ENCODE results near the gene TEKTIP1. TPM values are rescaled to one million over a fixed set of nuclear protein-coding genes. Genes with fewer than 3 reads are reported as not detected.
"Not testable (repeated sequence)": the region's sequence is repeated elsewhere in the genome, so short reads cannot be mapped to it uniquely, and the experiment has no call there.

The TEKTIP1 gene
- total and polyA plus RNA-seq, 2 donors (not counting 1 experiment from before 2014, with no cell fraction given): 6.3 to 17.3 TPM

- no peak for TF ChIP-seq EZH2 (IDR thresholded peaks at IDR 0.05; ENCODE audit: borderline replicate concordance, insufficient read depth, low read depth, low read length, poor library complexity, severe bottlenecking)
- TF ChIP-seq, protein P1, sequence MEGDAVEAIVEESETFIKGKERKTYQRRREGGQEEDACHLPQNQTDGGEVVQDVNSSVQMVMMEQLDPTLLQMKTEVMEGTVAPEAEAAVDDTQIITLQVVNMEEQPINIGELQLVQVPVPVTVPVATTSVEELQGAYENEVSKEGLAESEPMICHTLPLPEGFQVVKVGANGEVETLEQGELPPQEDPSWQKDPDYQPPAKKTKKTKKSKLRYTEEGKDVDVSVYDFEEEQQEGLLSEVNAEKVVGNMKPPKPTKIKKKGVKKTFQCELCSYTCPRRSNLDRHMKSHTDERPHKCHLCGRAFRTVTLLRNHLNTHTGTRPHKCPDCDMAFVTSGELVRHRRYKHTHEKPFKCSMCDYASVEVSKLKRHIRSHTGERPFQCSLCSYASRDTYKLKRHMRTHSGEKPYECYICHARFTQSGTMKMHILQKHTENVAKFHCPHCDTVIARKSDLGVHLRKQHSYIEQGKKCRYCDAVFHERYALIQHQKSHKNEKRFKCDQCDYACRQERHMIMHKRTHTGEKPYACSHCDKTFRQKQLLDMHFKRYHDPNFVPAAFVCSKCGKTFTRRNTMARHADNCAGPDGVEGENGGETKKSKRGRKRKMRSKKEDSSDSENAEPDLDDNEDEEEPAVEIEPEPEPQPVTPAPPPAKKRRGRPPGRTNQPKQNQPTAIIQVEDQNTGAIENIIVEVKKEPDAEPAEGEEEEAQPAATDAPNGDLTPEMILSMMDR (IDR thresholded peaks at IDR 0.05): no peak
- Mint-ChIP-seq H3K9me3 (ENCODE audit: insufficient read depth) (no peaks in the 10 kb centered on the region), H3K27me3 (no peaks in the 10 kb centered on the region), H3K27ac (no peak overlapping the region), H3K4me1 (peaks cover under 1% of the 10 kb centered on the region), H3K4me3 (no peak overlapping the region)
- CTCF ChIA-PET: interaction anchor here (1.6 to 2.3 kb wide), 2 partner anchors 11 to 39 kb away, joined by 4 to 9 read pairs; no protein-coding TSS in a partner anchor
- H3K4me2 ChIP-seq (replicated peaks; ENCODE audit: low read depth, low read length, poor library complexity, severe bottlenecking): no peak overlapping the region
- no peak overlapping the region for H3K9ac ChIP-seq (ENCODE audit: low read length)
- DNase-seq (no peak), ATAC-seq (ENCODE audit: low read depth) (no peak)
- no peak overlapping the region for H3K4me3 ChIP-seq (ENCODE audit: control extremely low read depth in 1 of 5, extremely low read depth in 1 of 5, insufficient read depth in 1 of 5, low read depth in 2 of 5, low read length in 4 of 5)
- H3K27me3 ChIP-seq (replicated peaks in 1 of 4; ENCODE audit: control extremely low read depth in 1 of 4, control insufficient read depth in 3 of 4, insufficient read depth in 4 of 4, low read length in 3 of 4): peaks cover 0 to 5% (median 2%) of the 10 kb centered on the region in 4 experiments
- no peaks in the 10 kb centered on the region for H3K36me3 ChIP-seq (replicated peaks in 1 of 2; ENCODE audit: control extremely low read depth in 1 of 2, control insufficient read depth in 1 of 2, extremely low read depth in 1 of 2, insufficient read depth in 2 of 2, low read length in 1 of 2)
- H3K4me1 ChIP-seq (ENCODE audit: control insufficient read depth in 2 of 2, insufficient read depth in 2 of 2, low read length in 2 of 2): peaks cover 3% of the 10 kb centered on the region in 2 donors
- H3K27ac ChIP-seq (ENCODE audit: low read length in 2 of 2): no peak overlapping the region
- H3K79me2 ChIP-seq (ENCODE audit: control insufficient read depth, insufficient read depth, low read length): no peaks in the 10 kb centered on the region
- no peak overlapping the region for H2AFZ ChIP-seq (ENCODE audit: insufficient read depth, low read depth, low read length, poor library complexity, severe bottlenecking)
- no peaks in the 10 kb centered on the region for H3K9me3 ChIP-seq (ENCODE audit: control extremely low read depth in 1 of 3, control insufficient read depth in 2 of 3, insufficient read depth in 1 of 3, low read length in 2 of 3)
- intact Hi-C loops (cut with micrococcal nuclease): no loop called here
- H4K20me1 ChIP-seq (ENCODE audit: control insufficient read depth, insufficient read depth, low read length, poor library complexity, severe bottlenecking): no peaks in the 10 kb centered on the region
- POLR2A ChIA-PET: no interaction called here
- 87% methylated on average over 8 of the region's 11 CpGs for WGBS (ENCODE audit: insufficient coverage)
These were observed 41.4 kb downstream of the TEKTIP1 start for GRCh38 chr19:3580156-3580934.

- H3K4me1 Mint-ChIP-seq; H2AFZ ChIP-seq (ENCODE audit: insufficient read depth, low read depth, low read length, poor library complexity, severe bottlenecking); H3K4me3 Mint-ChIP-seq; H3K9me3 ChIP-seq (ENCODE audit: control extremely low read depth in 1 of 3, control insufficient read depth in 2 of 3, insufficient read depth in 1 of 3, low read length in 2 of 3); H3K4me3 ChIP-seq (ENCODE audit: control extremely low read depth in 1 of 5, extremely low read depth in 1 of 5, insufficient read depth in 1 of 5, low read depth in 2 of 5, low read length in 4 of 5); H3K79me2 ChIP-seq (ENCODE audit: control insufficient read depth, insufficient read depth, low read length); H3K9ac ChIP-seq (ENCODE audit: low read length); H4K20me1 ChIP-seq (ENCODE audit: control insufficient read depth, insufficient read depth, low read length, poor library complexity, severe bottlenecking); H3K27me3 Mint-ChIP-seq; H3K9me3 Mint-ChIP-seq (ENCODE audit: insufficient read depth); H3K36me3 ChIP-seq (replicated peaks in 1 of 2; ENCODE audit: control extremely low read depth in 1 of 2, control insufficient read depth in 1 of 2, extremely low read depth in 1 of 2, insufficient read depth in 2 of 2, low read length in 1 of 2); H3K27ac ChIP-seq (ENCODE audit: low read length in 2 of 2); ATAC-seq (ENCODE audit: low read depth); H3K27ac Mint-ChIP-seq; H3K4me2 ChIP-seq (replicated peaks; ENCODE audit: low read depth, low read length, poor library complexity, severe bottlenecking); intact Hi-C loops (cut with micrococcal nuclease); DNase-seq: not testable (repeated sequence)
- POLR2A ChIA-PET: interaction anchor here (0.6 to 0.7 kb wide), 2 partner anchors 157 to 206 kb away, joined by 3 to 4 read pairs; no protein-coding TSS in a partner anchor
- CTCF ChIA-PET: interaction anchor here (0.6 to 2.3 kb wide), 2 partner anchors 9 to 546 kb away, joined by 3 to 9 read pairs; no protein-coding TSS in a partner anchor
- 86% methylated on average over 3 of the region's 4 CpGs for WGBS (ENCODE audit: insufficient coverage)
- Histone ChIP-seq H3K27me3 (replicated peaks in 1 of 4; ENCODE audit: control extremely low read depth in 1 of 4, control insufficient read depth in 3 of 4, insufficient read depth in 4 of 4, low read length in 3 of 4) (peaks cover 0 to 13% (median 6%) of the 10 kb centered on the region in 4 experiments), H3K4me1 (ENCODE audit: control insufficient read depth in 2 of 2, insufficient read depth in 2 of 2, low read length in 2 of 2) (peaks cover 8 to 12% of the 10 kb centered on the region in 2 donors)
These were observed 42.8 kb downstream of the TEKTIP1 start for GRCh38 chr19:3581792-3582191.

DNA sequence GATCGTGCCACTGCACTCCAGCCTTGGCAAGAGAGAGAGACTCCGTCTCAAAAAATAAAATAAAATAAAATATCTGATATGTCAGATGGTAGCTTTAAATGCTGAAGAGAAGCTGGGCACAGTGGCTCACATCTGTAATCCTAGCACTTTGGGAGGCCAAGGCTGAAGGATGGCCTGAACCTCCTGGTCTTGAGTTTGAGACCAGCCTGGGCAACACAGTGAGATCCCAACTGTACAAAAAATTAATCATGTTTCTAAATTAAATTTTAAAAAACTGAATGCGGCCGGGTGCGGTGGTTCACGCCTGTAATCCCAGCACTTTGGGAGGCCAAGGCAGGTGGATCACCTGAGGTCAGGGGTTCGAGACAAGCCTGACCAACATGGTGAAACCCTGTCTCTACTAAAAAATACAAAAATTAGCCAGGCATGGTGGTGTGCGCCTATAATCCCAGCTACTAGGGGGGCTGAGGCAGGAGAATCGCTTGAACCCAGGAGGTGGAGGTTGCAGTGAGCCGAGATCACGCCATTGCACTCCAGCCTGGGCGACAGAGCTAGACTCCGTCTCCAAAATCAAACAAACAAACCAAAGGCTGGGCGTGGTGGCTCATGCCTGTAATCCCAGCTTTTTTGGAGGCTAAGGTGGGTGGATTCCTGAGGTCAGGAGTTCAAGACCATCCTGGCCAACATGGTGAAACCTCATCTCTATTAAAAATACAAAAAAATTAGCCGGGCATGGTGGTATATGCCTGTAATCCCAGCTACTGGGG lies 45.2 kb downstream of the TEKTIP1 start:
- intact Hi-C loops (cut with micrococcal nuclease); H4K20me1 ChIP-seq (ENCODE audit: control insufficient read depth, insufficient read depth, low read length, poor library complexity, severe bottlenecking); H3K27ac Mint-ChIP-seq; H2AFZ ChIP-seq (ENCODE audit: insufficient read depth, low read depth, low read length, poor library complexity, severe bottlenecking); H3K4me1 Mint-ChIP-seq; H3K9me3 ChIP-seq (ENCODE audit: control extremely low read depth in 1 of 3, control insufficient read depth in 2 of 3, insufficient read depth in 1 of 3, low read length in 2 of 3); H3K27me3 Mint-ChIP-seq; H3K36me3 ChIP-seq (replicated peaks in 1 of 2; ENCODE audit: control extremely low read depth in 1 of 2, control insufficient read depth in 1 of 2, extremely low read depth in 1 of 2, insufficient read depth in 2 of 2, low read length in 1 of 2); H3K27ac ChIP-seq (ENCODE audit: low read length in 2 of 2); H3K4me2 ChIP-seq (replicated peaks; ENCODE audit: low read depth, low read length, poor library complexity, severe bottlenecking); H3K9ac ChIP-seq (ENCODE audit: low read length); H3K79me2 ChIP-seq (ENCODE audit: control insufficient read depth, insufficient read depth, low read length); DNase-seq; ATAC-seq (ENCODE audit: low read depth); H3K9me3 Mint-ChIP-seq (ENCODE audit: insufficient read depth); H3K4me3 Mint-ChIP-seq; H3K4me3 ChIP-seq (ENCODE audit: control extremely low read depth in 1 of 5, extremely low read depth in 1 of 5, insufficient read depth in 1 of 5, low read depth in 2 of 5, low read length in 4 of 5); POLR2A ChIA-PET: not testable (repeated sequence)
- Histone ChIP-seq H3K27me3 (replicated peaks in 1 of 4; ENCODE audit: control extremely low read depth in 1 of 4, control insufficient read depth in 3 of 4, insufficient read depth in 4 of 4, low read length in 3 of 4) (peaks cover 0 to 13% (median 6%) of the 10 kb centered on the region in 4 experiments), H3K4me1 (ENCODE audit: control insufficient read depth in 2 of 2, insufficient read depth in 2 of 2, low read length in 2 of 2) (peaks cover 8 to 12% of the 10 kb centered on the region in 2 donors)
- 95% methylated on average over 4 of the region's 15 CpGs for WGBS (ENCODE audit: insufficient coverage)
- CTCF ChIA-PET: interaction anchor here (0.7 to 2.2 kb wide), 6 partner anchors 12 to 151 kb away, joined by 3 to 12 read pairs (median 6); partner anchors contain the start of gene MFSD12

Measured in B cell (primary cell).